Measurements from ENCODE around the gene GLIS1. TPM values are rescaled to one million over a fixed set of nuclear protein-coding genes. Genes with fewer than 3 reads are reported as not detected.

Gene GLIS1
- polyA plus RNA-seq, 3 donors, result not detected

GRCh38 chr1:53558739-53559315 is 180.1 kb downstream of the GLIS1 start:
- H3K4me1 ChIP-seq (ENCODE audit: control insufficient read depth in 1 of 2, insufficient read depth in 2 of 2, low read length in 2 of 2), result no peaks in the 10 kb centered on the region
- H3K36me3 Mint-ChIP-seq, result no peaks in the 10 kb centered on the region
- no peak overlapping the region for H3K27ac ChIP-seq (ENCODE audit: low read depth in 1 of 2, low read length in 2 of 2)
- no peaks in the 10 kb centered on the region for H4K20me1 ChIP-seq (ENCODE audit: insufficient read depth, low read length)
- TF ChIP-seq, protein P1, sequence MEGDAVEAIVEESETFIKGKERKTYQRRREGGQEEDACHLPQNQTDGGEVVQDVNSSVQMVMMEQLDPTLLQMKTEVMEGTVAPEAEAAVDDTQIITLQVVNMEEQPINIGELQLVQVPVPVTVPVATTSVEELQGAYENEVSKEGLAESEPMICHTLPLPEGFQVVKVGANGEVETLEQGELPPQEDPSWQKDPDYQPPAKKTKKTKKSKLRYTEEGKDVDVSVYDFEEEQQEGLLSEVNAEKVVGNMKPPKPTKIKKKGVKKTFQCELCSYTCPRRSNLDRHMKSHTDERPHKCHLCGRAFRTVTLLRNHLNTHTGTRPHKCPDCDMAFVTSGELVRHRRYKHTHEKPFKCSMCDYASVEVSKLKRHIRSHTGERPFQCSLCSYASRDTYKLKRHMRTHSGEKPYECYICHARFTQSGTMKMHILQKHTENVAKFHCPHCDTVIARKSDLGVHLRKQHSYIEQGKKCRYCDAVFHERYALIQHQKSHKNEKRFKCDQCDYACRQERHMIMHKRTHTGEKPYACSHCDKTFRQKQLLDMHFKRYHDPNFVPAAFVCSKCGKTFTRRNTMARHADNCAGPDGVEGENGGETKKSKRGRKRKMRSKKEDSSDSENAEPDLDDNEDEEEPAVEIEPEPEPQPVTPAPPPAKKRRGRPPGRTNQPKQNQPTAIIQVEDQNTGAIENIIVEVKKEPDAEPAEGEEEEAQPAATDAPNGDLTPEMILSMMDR (IDR thresholded peaks at IDR 0.05), result no peak
- peak overlapping the region in 3 of 7 donors; percentile 20 to 58 (median 22) for H3K27ac Mint-ChIP-seq
- no peak overlapping the region for H3K4me2 ChIP-seq (replicated peaks; ENCODE audit: extremely low read depth, low read length, poor library complexity, severe bottlenecking)
- H3K4me3 ChIP-seq (replicated peaks in 1 of 3; ENCODE audit: low read depth in 2 of 3, low read length in 3 of 3), result no peak overlapping the region
- no peaks in the 10 kb centered on the region for H3K4me1 Mint-ChIP-seq
- peaks cover 2 to 13% (median 7%) of the 10 kb centered on the region in 3 donors for H3K27me3 Mint-ChIP-seq (ENCODE audit: low read depth in 3 of 3)
- H3K9me3 Mint-ChIP-seq, result no peaks in the 10 kb centered on the region
- H3K9ac ChIP-seq (ENCODE audit: insufficient read depth, low read length, poor library complexity, severe bottlenecking), result no peak overlapping the region
- no peak overlapping the region for H2AFZ ChIP-seq (ENCODE audit: insufficient read depth, low read depth, low read length, poor library complexity, severe bottlenecking)
- peaks cover 0 to 1% of the 10 kb centered on the region in 2 donors for H3K27me3 ChIP-seq (ENCODE audit: control insufficient read depth in 2 of 2, insufficient read depth in 2 of 2, low read length in 2 of 2)
- H3K36me3 ChIP-seq (replicated peaks in 1 of 2; ENCODE audit: control insufficient read depth in 1 of 2, insufficient read depth in 2 of 2, low read length in 2 of 2), result no peaks in the 10 kb centered on the region
- H3K4me3 Mint-ChIP-seq, result no peak overlapping the region
- no peaks in the 10 kb centered on the region for H3K9me3 ChIP-seq (replicated peaks in 1 of 2; ENCODE audit: control insufficient read depth in 1 of 2, insufficient read depth in 1 of 2, low read length in 2 of 2)
- no peaks in the 10 kb centered on the region for H3K79me2 ChIP-seq (ENCODE audit: insufficient read depth, low read length)
- DNase-seq, result no peak
- WGBS (ENCODE audit: insufficient coverage), result 100% methylated on average over 4 of the region's 5 CpGs
- intact Hi-C loops (cut with micrococcal nuclease), result no loop called here

DNA sequence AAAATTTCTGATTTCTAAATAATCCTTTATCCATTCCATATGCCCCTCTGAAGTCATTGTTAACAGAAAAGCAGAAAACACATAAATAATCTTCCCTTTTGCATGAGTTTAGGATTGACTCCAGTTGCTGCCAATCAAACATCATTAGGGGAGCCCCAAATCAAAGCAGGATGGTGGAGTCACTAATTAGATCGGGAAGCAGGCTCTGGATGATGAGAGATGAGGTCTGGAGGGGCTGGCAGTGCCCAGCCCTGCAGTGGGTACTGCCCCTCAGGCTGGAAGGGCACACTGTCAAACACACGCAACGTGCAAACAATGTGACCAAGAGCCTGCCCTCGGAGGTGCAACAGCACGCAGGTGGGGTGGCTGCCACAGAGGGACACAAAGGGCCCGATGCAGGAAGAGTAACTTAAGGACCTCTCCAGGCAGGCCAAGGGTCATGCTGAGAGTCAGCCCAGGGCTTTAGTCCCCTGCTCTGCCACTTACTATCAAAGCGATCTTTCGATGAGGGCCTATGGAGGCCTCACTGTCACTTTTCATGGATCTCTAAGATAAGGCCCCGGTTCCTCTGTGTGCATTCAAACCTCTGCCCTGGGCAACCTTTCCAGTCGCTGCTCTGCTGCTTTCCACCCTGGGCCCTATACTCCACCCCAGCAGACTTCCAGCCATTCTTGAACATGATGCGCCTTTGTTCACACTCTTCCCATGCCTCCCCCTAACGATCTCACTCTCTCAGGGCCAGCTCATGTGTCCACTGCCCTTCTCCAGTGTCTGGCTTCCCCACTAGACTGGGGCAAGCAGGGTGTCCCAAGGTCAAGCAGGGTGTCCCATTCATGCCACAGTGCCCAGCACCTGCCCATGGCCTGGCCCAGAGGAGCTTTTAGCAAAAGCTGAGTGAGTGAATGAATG is 180.9 kb downstream of the GLIS1 start:
- H3K4me3 ChIP-seq (replicated peaks in 1 of 3; ENCODE audit: low read depth in 2 of 3, low read length in 3 of 3), result no peak overlapping the region
- H3K27me3 ChIP-seq (ENCODE audit: control insufficient read depth in 2 of 2, insufficient read depth in 2 of 2, low read length in 2 of 2), result no peaks in the 10 kb centered on the region
- no peaks in the 10 kb centered on the region for H3K4me1 Mint-ChIP-seq
- 89% methylated on average over 12 of the region's 12 CpGs for WGBS (ENCODE audit: insufficient coverage)
- H3K79me2 ChIP-seq (ENCODE audit: insufficient read depth, low read length), result no peaks in the 10 kb centered on the region
- no peak overlapping the region for H2AFZ ChIP-seq (ENCODE audit: insufficient read depth, low read depth, low read length, poor library complexity, severe bottlenecking)
- H4K20me1 ChIP-seq (ENCODE audit: insufficient read depth, low read length), result no peaks in the 10 kb centered on the region
- H3K4me1 ChIP-seq (ENCODE audit: control insufficient read depth in 1 of 2, insufficient read depth in 2 of 2, low read length in 2 of 2), result no peaks in the 10 kb centered on the region
- no peak overlapping the region for H3K4me3 Mint-ChIP-seq
- H3K27ac ChIP-seq (ENCODE audit: low read depth in 1 of 2, low read length in 2 of 2), result no peak overlapping the region
- intact Hi-C loops (cut with micrococcal nuclease), result no loop called here
- peak overlapping the region in 2 of 7 donors; percentile 10 to 20 for H3K27ac Mint-ChIP-seq
- H3K9ac ChIP-seq (ENCODE audit: insufficient read depth, low read length, poor library complexity, severe bottlenecking), result no peak overlapping the region
- H3K9me3 Mint-ChIP-seq, result no peaks in the 10 kb centered on the region
- H3K36me3 Mint-ChIP-seq, result no peaks in the 10 kb centered on the region
- no peaks in the 10 kb centered on the region for H3K36me3 ChIP-seq (replicated peaks in 1 of 2; ENCODE audit: control insufficient read depth in 1 of 2, insufficient read depth in 2 of 2, low read length in 2 of 2)
- H3K9me3 ChIP-seq (replicated peaks in 1 of 2; ENCODE audit: control insufficient read depth in 1 of 2, insufficient read depth in 1 of 2, low read length in 2 of 2), result no peaks in the 10 kb centered on the region
- no peak overlapping the region for H3K4me2 ChIP-seq (replicated peaks; ENCODE audit: extremely low read depth, low read length, poor library complexity, severe bottlenecking)
- H3K27me3 Mint-ChIP-seq (ENCODE audit: low read depth in 3 of 3), result peaks cover 2 to 13% (median 4%) of the 10 kb centered on the region in 3 donors
- TF ChIP-seq, protein P1 (IDR thresholded peaks at IDR 0.05), result no peak
- DNase-seq, result no peak
